GM12878 (cell line): ENCODE data around the gene CD248. TPM values are rescaled to one million over a fixed set of nuclear protein-coding genes. Genes with fewer than 3 reads are reported as not detected.

ENCODE experiments used
- ATF2 ChIP-seq: IDR thresholded peaks from 2 replicates; pipeline ENCODE4 v1.6.1; 2012; ENCODE audit warnings: low read length, inconsistent platforms
- ATF3 ChIP-seq: IDR thresholded peaks from 2 replicates; pipeline ENCODE4 v1.6.1; 2011; ENCODE audit warnings: low read depth, mild to moderate bottlenecking, low read length, moderate library complexity, borderline replicate concordance; ENCODE audit errors: extremely low read depth
- CREM ChIP-seq: IDR thresholded peaks from 2 replicates; pipeline ENCODE4 v1.6.1; 2014; ENCODE audit warnings: antibody characterized with exemption, low read depth
- EGR1 ChIP-seq, 2 experiments: IDR thresholded peaks; 1 replicate in 1 of 2; 2 replicates in 1 of 2; pipeline ENCODE4 v1.6.1; 2011 to 2012; ENCODE audit warnings: low read depth in 2 of 2, low read length in 2 of 2, borderline replicate concordance in 1 of 2, mild to moderate bottlenecking in 1 of 2, moderate library complexity in 1 of 2
- EP300 ChIP-seq, 2 experiments: fragments of 150-350 bp in 1 of 2; IDR thresholded peaks; 2 replicates each; pipeline ENCODE4 v1.6.1; 2011 to 2012; ENCODE audit warnings: low read depth in 2 of 2, low read length in 2 of 2, borderline replicate concordance in 1 of 2, improper control_type of control experiment in 1 of 2, inconsistent platforms in 1 of 2; ENCODE audit not compliant: control insufficient read depth in 1 of 2
- IRF3 ChIP-seq: fragments of 450-650 bp; IDR thresholded peaks from 2 replicates; pipeline ENCODE4 v1.6.1; 2014; ENCODE audit warnings: mild to moderate bottlenecking
- IRF5 ChIP-seq: fragments of 450-650 bp; IDR thresholded peaks from 2 replicates; pipeline ENCODE4 v1.6.1; 2017; ENCODE audit warnings: borderline replicate concordance
- KLF5 ChIP-seq: fragments of 450-650 bp; IDR thresholded peaks from 2 replicates; pipeline ENCODE4 v1.6.1; 2014; ENCODE audit warnings: mild to moderate bottlenecking; ENCODE audit not compliant: partially characterized antibody
- MYC ChIP-seq: IDR thresholded peaks from 2 replicates; pipeline ENCODE4 v1.6.1; 2011; ENCODE audit warnings: mild to moderate bottlenecking, low read length, moderate library complexity, inconsistent platforms; ENCODE audit not compliant: insufficient read depth, insufficient replicate concordance, insufficient read length, severe bottlenecking
- NFIC ChIP-seq: IDR thresholded peaks from 2 replicates; pipeline ENCODE4 v1.6.1; 2012; ENCODE audit warnings: low read depth, mild to moderate bottlenecking, inconsistent platforms, low read length, moderate library complexity
- NR2F1 ChIP-seq: fragments of 450-650 bp; conservative IDR thresholded peaks from 2 replicates; pipeline ENCODE4 v1.6.1; 2017; ENCODE audit warnings: mild to moderate bottlenecking
- RAD21 ChIP-seq: IDR thresholded peaks from 2 replicates; pipeline ENCODE4 v1.6.1; 2011; ENCODE audit warnings: mild to moderate bottlenecking, low read depth, low read length, moderate library complexity; ENCODE audit not compliant: insufficient read depth
- REST ChIP-seq: IDR thresholded peaks from 2 replicates; pipeline ENCODE4 v1.6.1; 2012; ENCODE audit warnings: mild to moderate bottlenecking, low read depth, low read length
- SREBF1 ChIP-seq: IDR thresholded peaks from 2 replicates; pipeline ENCODE4 v1.6.1; 2012; ENCODE audit warnings: mild to moderate bottlenecking, low read length
- SRF ChIP-seq, 2 experiments: IDR thresholded peaks; 2 replicates each; pipeline ENCODE4 v1.6.1; 2011; ENCODE audit warnings: low read depth in 2 of 2, low read length in 2 of 2, mild to moderate bottlenecking in 1 of 2, moderate library complexity in 1 of 2
- TAF1 ChIP-seq: IDR thresholded peaks from 2 replicates; pipeline ENCODE4 v1.6.1; 2011; ENCODE audit warnings: mild to moderate bottlenecking, low read depth, low read length, borderline replicate concordance
- TARDBP ChIP-seq: IDR thresholded peaks from 2 replicates; pipeline ENCODE4 v1.6.1; 2016; ENCODE audit warnings: borderline replicate concordance
- TCF3 ChIP-seq: IDR thresholded peaks from 2 replicates; pipeline ENCODE4 v1.6.1; 2012; ENCODE audit warnings: low read depth, mild to moderate bottlenecking, low read length, borderline replicate concordance; ENCODE audit not compliant: insufficient read depth
- TCF7 ChIP-seq: IDR thresholded peaks from 2 replicates; pipeline ENCODE4 v1.6.1; 2014; ENCODE audit warnings: antibody characterized with exemption, borderline replicate concordance
- polyA plus RNA-seq, 11 experiments: library from polyadenylated mRNA; depleted of rRNA in 4 of 11; unstranded in 6 of 11; stranded (reverse) in 5 of 11; fragments of >200 nt; fragmentation: Nextera tagmentation in 4 of 11; fragmentation: Illumina TruSeq in 1 of 11; extraction: Ambion mirVana in 4 of 11; extraction: Trizol in 1 of 11; gene quantifications; 1 replicate in 1 of 11; 2 replicates in 10 of 11; pipeline versions ENCODE4 v1.2.1 to v1.2.3, GENCODE V29; 2011 to 2016; ENCODE audit warnings: inconsistent platforms in 2 of 11, missing spikeins in 2 of 11, low read depth in 1 of 11
- total RNA-seq, 4 experiments: library from RNA; depleted of rRNA in 3 of 4; stranded (reverse); fragments of >200 nt in 3 of 4; fragmentation: Illumina TruSeq in 1 of 4; extraction: Trizol in 1 of 4; gene quantifications; 2 replicates each; pipeline versions ENCODE4 v1.2.1 to v1.2.3, GENCODE V29; 2013 to 2021

CD248 gene
- total and polyA plus RNA-seq, 10 of the 15 experiments (the other 5 are each of a cell fraction or from before 2014, with no cell fraction given): 0.10 to 0.21 (median 0.20) TPM; not detected in 7

- peak; percentile 94 for TF ChIP-seq ATF2
- TF ChIP-seq TAF1: peak; percentile 53; the same call in 1 of the 2 replicates
- no peak for TF ChIP-seq NFIC
- TF ChIP-seq EGR1 (IDR thresholded peaks at IDR 0.05; ENCODE audit: borderline replicate concordance in 1 of 2, low read depth in 2 of 2, low read length in 2 of 2): 0 out of 3 replicates have a peak, but pooled peaks of 1 of the 2 experiments have one; percentile 0
- no peak for TF ChIP-seq SREBF1
- TF ChIP-seq ATF3: no peak
- peak; percentile 66 for TF ChIP-seq NR2F1
- no peak for TF ChIP-seq KLF5
- no peak for TF ChIP-seq TARDBP
- peak; percentile 95 for TF ChIP-seq IRF3
- 0 out of 2 replicates have a peak, but pooled peaks have one; percentile 33 for TF ChIP-seq TCF3
- no peak for TF ChIP-seq TCF7
- peak; percentile 73 to 80 for TF ChIP-seq SRF (IDR thresholded peaks at IDR 0.05; ENCODE audit: low read depth in 2 of 2, low read length in 2 of 2)
- no peak for TF ChIP-seq IRF5
- peak; percentile 68 for TF ChIP-seq CREM
- TF ChIP-seq REST: no peak
- TF ChIP-seq MYC: peak; percentile 75
- TF ChIP-seq RAD21: no peak
- TF ChIP-seq EP300 (IDR thresholded peaks at IDR 0.05; ENCODE audit: borderline replicate concordance in 1 of 2, control insufficient read depth in 1 of 2, low read depth in 2 of 2, low read length in 2 of 2): no peak
These were observed 27.9 kb downstream of the CD248 start, which contains the start of gene YIF1A (continued) for GRCh38 chr11:66288671-66289547.
